OCI-LY1 (cell line): ENCODE measurements around the gene RPS16.

Source experiments
- H2AFZ ChIP-seq: fragments of 200-600 bp; sonication (generic), shearing (Covaris generic); 2 replicates; pipeline ENCODE4 v1.6.0; 2014; ENCODE audit warnings: antibody characterized with exemption, mild to moderate bottlenecking, low read length
- H3F3A ChIP-seq: fragments of 200-600 bp; sonication (generic), shearing (Covaris generic); 2 replicates; pipeline ENCODE4 v1.6.0; 2014; ENCODE audit warnings: mild to moderate bottlenecking, antibody characterized with exemption, low read length, moderate library complexity; ENCODE audit not compliant: insufficient read depth
- H3K27ac ChIP-seq: fragments of 200-600 bp; sonication (generic); 2 replicates; pipeline ENCODE4 v1.5.1; 2014; ENCODE audit warnings: low read length, mixed run types, mild to moderate bottlenecking, low read depth; ENCODE audit not compliant: poor library complexity, severe bottlenecking
- H3K27me3 ChIP-seq: fragments of 200-600 bp; sonication (generic); 2 replicates; pipeline ENCODE4 v1.6.0; 2014; ENCODE audit warnings: antibody characterized with exemption, mild to moderate bottlenecking, low read length, moderate library complexity; ENCODE audit not compliant: insufficient read depth
- H3K36me3 ChIP-seq: fragments of 200-600 bp; sonication (generic); 2 replicates; pipeline ENCODE4 v1.6.1; 2014; ENCODE audit warnings: mild to moderate bottlenecking, antibody characterized with exemption, low read length, moderate library complexity, mixed read lengths; ENCODE audit not compliant: insufficient read depth
- H3K4me1 ChIP-seq: fragments of 200-600 bp; sonication (generic); 2 replicates; pipeline ENCODE4 v1.5.1; 2014; ENCODE audit warnings: mild to moderate bottlenecking, low read length, moderate library complexity; ENCODE audit not compliant: insufficient read depth, severe bottlenecking
- H3K4me2 ChIP-seq: fragments of 200-600 bp; sonication (generic), shearing (Covaris generic); 2 replicates; pipeline ENCODE4 v1.6.1; 2014; ENCODE audit warnings: low read length
- H3K4me3 ChIP-seq: fragments of 200-600 bp; sonication (generic); 2 replicates; pipeline ENCODE4 v1.5.1; 2014; ENCODE audit warnings: low read length, low read depth, mild to moderate bottlenecking, mixed read lengths; ENCODE audit not compliant: poor library complexity, severe bottlenecking
- H3K79me2 ChIP-seq: fragments of 200-600 bp; shearing (Covaris generic); 2 replicates; pipeline ENCODE4 v1.6.1; 2016; ENCODE audit warnings: mixed run types, low read length, mixed read lengths; ENCODE audit not compliant: insufficient read depth
- H3K9ac ChIP-seq: fragments of 200-600 bp; sonication (generic), shearing (Covaris generic); 2 replicates; pipeline ENCODE4 v1.6.1; 2014; ENCODE audit warnings: mild to moderate bottlenecking, low read length, mixed read lengths
- H3K9me2 ChIP-seq: fragments of 200-600 bp; sonication (generic), shearing (Covaris generic); 2 replicates; pipeline ENCODE4 v1.6.1; 2014; ENCODE audit warnings: low read depth, mild to moderate bottlenecking, low read length, mixed read lengths
- H3K9me3 ChIP-seq: fragments of 200-600 bp; shearing (Covaris generic); 2 replicates; pipeline ENCODE4 v1.6.1; 2014; ENCODE audit warnings: low read length, mixed read lengths
- H4K20me1 ChIP-seq: fragments of 200-600 bp; sonication (generic), shearing (Covaris generic); 2 replicates; pipeline ENCODE4 v1.6.0; 2016; ENCODE audit warnings: mild to moderate bottlenecking, low read length; ENCODE audit not compliant: insufficient read depth
- EZH2 ChIP-seq: fragments of 200-600 bp; sonication (generic), shearing (Covaris generic); IDR thresholded peaks from 2 replicates; pipeline ENCODE4 v1.8.0; 2017; ENCODE audit warnings: borderline replicate concordance, mixed run types, mild to moderate bottlenecking, antibody characterized with exemption, low read length, moderate library complexity, mixed read lengths
- TF ChIP-seq, protein P1 (sequence below): fragments of 200-600 bp; sonication (generic), shearing (Covaris generic); IDR thresholded peaks from 2 replicates; pipeline ENCODE4 v1.5.1; 2017; ENCODE audit warnings: mild to moderate bottlenecking, antibody characterized with exemption, low read length, moderate library complexity, mixed read lengths

The RPS16 gene

DNA sequence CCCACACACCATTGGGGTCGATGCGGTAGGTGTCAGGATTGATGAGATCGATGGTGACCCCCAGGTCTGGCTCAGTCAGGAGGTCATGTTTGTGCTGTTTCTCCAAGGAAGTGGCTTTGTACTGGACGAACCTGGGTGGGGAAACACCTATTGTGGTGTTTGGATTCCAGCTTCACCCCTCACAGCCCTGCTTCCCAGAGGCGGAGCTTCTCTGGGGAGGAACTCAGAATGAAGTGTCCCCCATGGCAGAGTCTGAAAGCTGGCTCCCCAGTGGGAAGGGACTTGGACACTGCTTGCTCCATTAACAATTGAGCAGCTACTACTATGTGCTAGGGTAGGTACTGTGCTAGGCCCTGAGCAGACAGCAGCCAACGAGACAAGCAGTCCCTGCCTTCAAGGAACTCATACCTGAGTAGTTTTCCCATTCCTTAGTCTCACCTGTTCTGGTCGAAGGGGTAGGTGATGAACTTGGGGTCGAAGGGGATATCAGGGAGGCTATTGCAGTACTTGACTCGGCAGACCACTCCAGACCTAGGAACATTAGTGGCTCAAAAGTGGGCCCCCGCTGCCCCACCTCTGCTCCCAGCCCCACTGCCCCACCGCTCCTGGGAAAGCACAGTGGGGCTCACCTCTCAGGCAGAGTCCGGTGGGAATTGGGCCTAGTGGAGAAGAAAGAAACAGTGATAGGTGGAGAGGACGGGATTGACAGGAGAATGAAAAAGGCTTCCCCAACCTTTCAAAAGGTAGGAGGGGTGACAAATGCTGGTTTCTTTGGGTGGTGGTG is 45.9 kb downstream of the RPS16 start:
- Histone ChIP-seq H3K9ac (peak overlapping the region; percentile 88), H4K20me1 (no peaks in the 10 kb centered on the region), H3K79me2 (no peaks in the 10 kb centered on the region), H3K9me3 (no peaks in the 10 kb centered on the region), H3K27me3 (no peaks in the 10 kb centered on the region), H3F3A (no peaks in the 10 kb centered on the region), H2AFZ (no peak overlapping the region), H3K36me3 (peaks cover 56% of the 10 kb centered on the region), H3K4me2 (peak overlapping the region; percentile 73), H3K4me3 (peak overlapping the region; percentile 82), H3K27ac (no peak overlapping the region), H3K9me2 (no peaks in the 10 kb centered on the region), H3K4me1 (peaks cover 16% of the 10 kb centered on the region)
- TF ChIP-seq, protein P1, sequence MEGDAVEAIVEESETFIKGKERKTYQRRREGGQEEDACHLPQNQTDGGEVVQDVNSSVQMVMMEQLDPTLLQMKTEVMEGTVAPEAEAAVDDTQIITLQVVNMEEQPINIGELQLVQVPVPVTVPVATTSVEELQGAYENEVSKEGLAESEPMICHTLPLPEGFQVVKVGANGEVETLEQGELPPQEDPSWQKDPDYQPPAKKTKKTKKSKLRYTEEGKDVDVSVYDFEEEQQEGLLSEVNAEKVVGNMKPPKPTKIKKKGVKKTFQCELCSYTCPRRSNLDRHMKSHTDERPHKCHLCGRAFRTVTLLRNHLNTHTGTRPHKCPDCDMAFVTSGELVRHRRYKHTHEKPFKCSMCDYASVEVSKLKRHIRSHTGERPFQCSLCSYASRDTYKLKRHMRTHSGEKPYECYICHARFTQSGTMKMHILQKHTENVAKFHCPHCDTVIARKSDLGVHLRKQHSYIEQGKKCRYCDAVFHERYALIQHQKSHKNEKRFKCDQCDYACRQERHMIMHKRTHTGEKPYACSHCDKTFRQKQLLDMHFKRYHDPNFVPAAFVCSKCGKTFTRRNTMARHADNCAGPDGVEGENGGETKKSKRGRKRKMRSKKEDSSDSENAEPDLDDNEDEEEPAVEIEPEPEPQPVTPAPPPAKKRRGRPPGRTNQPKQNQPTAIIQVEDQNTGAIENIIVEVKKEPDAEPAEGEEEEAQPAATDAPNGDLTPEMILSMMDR = no peak
- no peak for TF ChIP-seq EZH2

DNA sequence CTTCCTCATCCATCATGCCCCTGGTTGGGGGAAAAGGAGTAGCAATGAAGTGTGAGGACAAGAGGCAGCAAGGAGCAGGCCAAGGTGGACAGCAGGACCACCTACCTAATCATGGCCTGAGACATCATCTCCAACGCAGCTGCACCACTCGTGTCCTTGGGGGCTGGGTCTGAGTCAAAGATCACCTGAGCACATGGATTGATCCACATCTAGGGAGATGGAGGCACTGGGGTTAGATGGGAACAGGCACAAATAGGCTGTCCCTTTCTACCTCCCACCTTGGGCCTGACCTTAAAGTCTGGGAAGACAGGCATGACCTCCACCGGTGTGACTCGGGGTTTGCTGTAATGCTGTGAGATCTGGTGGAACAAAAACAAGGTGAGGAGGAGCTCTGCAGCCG is 47.1 kb downstream of the RPS16 start:
- no peak overlapping the region for H2AFZ ChIP-seq
- TF ChIP-seq EZH2 = no peak
- TF ChIP-seq, protein P1 = no peak
- no peak overlapping the region for H3K4me2 ChIP-seq
- H4K20me1 ChIP-seq = no peaks in the 10 kb centered on the region
- no peaks in the 10 kb centered on the region for H3F3A ChIP-seq
- no peaks in the 10 kb centered on the region for H3K9me2 ChIP-seq
- H3K79me2 ChIP-seq = no peaks in the 10 kb centered on the region
- H3K9me3 ChIP-seq = no peaks in the 10 kb centered on the region
- H3K9ac ChIP-seq = no peak overlapping the region
- H3K27ac ChIP-seq = no peak overlapping the region
- no peak overlapping the region for H3K4me3 ChIP-seq
- H3K4me1 ChIP-seq = peaks cover 16% of the 10 kb centered on the region
- H3K36me3 ChIP-seq = peaks cover 58% of the 10 kb centered on the region
- no peaks in the 10 kb centered on the region for H3K27me3 ChIP-seq

DNA sequence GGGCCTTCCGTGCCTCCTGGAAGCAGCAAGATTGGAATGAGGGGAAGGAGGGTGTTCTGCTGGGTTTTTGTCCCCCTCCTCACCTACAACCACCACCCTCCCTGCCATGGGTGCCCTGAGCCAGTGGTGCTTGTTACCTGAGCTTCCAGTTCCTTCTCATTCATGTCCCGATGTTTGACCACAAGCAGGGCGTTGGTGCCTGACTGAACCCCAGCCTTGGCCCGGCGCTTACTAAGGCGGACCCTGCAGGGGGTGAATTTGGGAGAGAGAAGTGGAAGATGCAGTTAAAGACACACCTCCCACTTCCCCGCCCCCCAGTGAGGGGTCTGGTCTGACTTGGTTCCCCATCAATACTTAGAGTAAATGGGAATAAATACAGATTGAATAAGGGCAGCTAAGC is 49.2 kb downstream of the RPS16 start:
- Histone ChIP-seq H3K9ac (no peak overlapping the region), H3F3A (no peaks in the 10 kb centered on the region), H3K36me3 (peaks cover 64% of the 10 kb centered on the region), H3K4me3 (no peak overlapping the region), H3K27ac (no peak overlapping the region), H3K9me2 (no peaks in the 10 kb centered on the region), H4K20me1 (no peaks in the 10 kb centered on the region), H3K9me3 (no peaks in the 10 kb centered on the region), H2AFZ (no peak overlapping the region), H3K27me3 (no peaks in the 10 kb centered on the region), H3K4me1 (peaks cover 8% of the 10 kb centered on the region), H3K4me2 (no peak overlapping the region), H3K79me2 (no peaks in the 10 kb centered on the region)
- no peak for TF ChIP-seq EZH2
- TF ChIP-seq, protein P1 = no peak
